Naive thymus-derived CD8-positive, alpha-beta T cell (primary cell): ENCODE results near the gene TNFSF13B. TPM values are rescaled to one million over a fixed set of nuclear protein-coding genes. Genes with fewer than 3 reads are reported as not detected.
"Not testable (repeated sequence)": the region's sequence is repeated elsewhere in the genome, so short reads cannot be mapped to it uniquely, and the experiment has no call there.

Source experiments
- ATAC-seq, 2 donors: fragments of 150-1000 bp; cut with Tn5 transposase in 1 of 2; sonication (Bioruptor Pico), chemical (Tn5 transposase) in 1 of 2; 1 replicate in 1 of 2; 2 replicates in 1 of 2; pipeline ENCODE4 v1.10.0; 2021; ENCODE audit warnings: mild to moderate bottlenecking in 2 of 2, moderate library complexity in 2 of 2
- POLR2A ChIA-PET: fragments of 350-600 bp; sonication (Branson Sonifier 250); formaldehyde crosslinking; loops from one replicate; lab custom pipeline; 2021; ENCODE audit warnings: antibody characterized with exemption; lab: Charles Lee
- DNase-seq, 10 donors: peaks; one replicate each; pipeline versions ENCODE4 v3.0.0 to v3.0.0-alpha.2; 2020 to 2022
- H3K27ac Mint-ChIP-seq, 10 donors: one replicate each; pipeline ENCODE4 v1.8.0; 2020 to 2022; ENCODE audit warnings: mild to moderate bottlenecking in 10 of 10, mixed read lengths in 10 of 10, moderate library complexity in 4 of 10, inconsistent platforms in 1 of 10
- H3K27me3 Mint-ChIP-seq, 5 donors: one replicate each; pipeline ENCODE4 v1.8.0; 2021 to 2022; ENCODE audit warnings: mixed read lengths in 5 of 5
- H3K36me3 Mint-ChIP-seq, 3 donors: one replicate each; pipeline ENCODE4 v1.8.0; 2020 to 2022; ENCODE audit warnings: mixed read lengths in 3 of 3, mild to moderate bottlenecking in 2 of 3, inconsistent platforms in 1 of 3
- H3K4me1 Mint-ChIP-seq, 4 donors: one replicate each; pipeline ENCODE4 v1.8.0; 2021 to 2022; ENCODE audit warnings: mixed read lengths in 4 of 4
- H3K4me3 Mint-ChIP-seq, 10 donors: one replicate each; pipeline ENCODE4 v1.8.0; 2020 to 2022; ENCODE audit warnings: mild to moderate bottlenecking in 10 of 10, mixed read lengths in 10 of 10, moderate library complexity in 6 of 10, inconsistent platforms in 1 of 10
- H3K9me3 Mint-ChIP-seq, 9 donors: one replicate each; pipeline ENCODE4 v1.8.0; 2020 to 2022; ENCODE audit warnings: mixed read lengths in 9 of 9, mild to moderate bottlenecking in 3 of 9, inconsistent platforms in 1 of 9, moderate library complexity in 1 of 9
- polyA plus RNA-seq, 3 donors: library from polyadenylated mRNA; unstranded; fragments of 300-500 nt; fragmentation: Illumina TruSeq; gene quantifications; one replicate each; pipeline ENCODE4 v1.2.3, GENCODE V29; 2021
- total RNA-seq, 8 experiments: library from RNA in 2 of 8; stranded (reverse) in 2 of 8; gene quantifications; one replicate each; pipeline ENCODE4 v1.2.3 and lab custom pipeline; 2021 to 2026

Gene TNFSF13B
- total and polyA plus RNA-seq, 5 experiments from 2014 or later, result 2.8 to 5.6 (median 3.4) TPM

- H3K27ac Mint-ChIP-seq, result peak overlapping the region; percentile 55 to 92 (median 87)
- H3K4me1 Mint-ChIP-seq, result peaks cover 15 to 48% (median 44%) of the 10 kb centered on the region in 4 donors
- H3K27me3 Mint-ChIP-seq, result no peaks in the 10 kb centered on the region
- peaks cover 0 to 2% (median 0%) of the 10 kb centered on the region in 3 donors for H3K36me3 Mint-ChIP-seq
- POLR2A ChIA-PET, result no interaction called here
- H3K9me3 Mint-ChIP-seq, result no peaks in the 10 kb centered on the region
- no peak for DNase-seq
- peak overlapping the region in 9 of 10 donors; percentile 29 to 78 (median 56) for H3K4me3 Mint-ChIP-seq
- ATAC-seq, result no peak
These were observed 3.1 kb upstream of the TNFSF13B start for GRCh38 chr13:108266321-108266990.

GRCh38 chr13:108267347-108267746 lies 2.2 kb upstream of the TNFSF13B start:
- Mint-ChIP-seq H3K27ac (peak overlapping the region in 9 of 10 donors; percentile 17 to 92 (median 82)), H3K36me3 (no peaks in the 10 kb centered on the region), H3K9me3 (no peaks in the 10 kb centered on the region), H3K4me3 (peak overlapping the region in 1 of 10 donors; percentile 24), H3K27me3 (no peaks in the 10 kb centered on the region), H3K4me1 (peaks cover 15 to 51% (median 44%) of the 10 kb centered on the region in 4 donors)
- no peak for DNase-seq
- POLR2A ChIA-PET, result no interaction called here
- ATAC-seq, result no peak

DNA sequence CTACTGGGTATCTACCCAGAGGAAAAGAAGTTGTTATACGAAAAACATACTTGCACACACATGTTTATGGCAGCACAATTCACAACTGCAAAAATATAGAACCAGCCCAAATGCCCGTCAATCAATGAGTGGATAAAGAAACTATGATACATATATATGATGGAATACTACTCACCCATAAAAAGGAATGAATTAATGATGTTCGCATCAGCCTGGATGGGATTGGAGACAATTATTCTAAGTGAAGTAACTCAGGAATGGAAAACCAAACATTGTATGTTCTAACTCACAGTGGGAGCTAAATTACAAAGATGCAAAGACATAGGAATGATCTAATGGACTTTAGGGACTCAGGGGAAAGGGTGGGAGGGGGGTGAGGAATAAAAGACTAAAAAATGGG lies 1.7 kb upstream of the TNFSF13B start:
- H3K36me3 Mint-ChIP-seq, POLR2A ChIA-PET, DNase-seq, H3K4me3 Mint-ChIP-seq, H3K27me3 Mint-ChIP-seq, H3K9me3 Mint-ChIP-seq, ATAC-seq: not testable (repeated sequence)
- peaks cover 15 to 52% (median 44%) of the 10 kb centered on the region in 4 donors for H3K4me1 Mint-ChIP-seq
- H3K27ac Mint-ChIP-seq, result peak overlapping the region in 4 of 10 donors; percentile 6 to 92 (median 67)

GRCh38 chr13:108268466-108269112 lies 929 bp upstream of the TNFSF13B start:
- ATAC-seq (no peak), DNase-seq (no peak)
- Mint-ChIP-seq H3K9me3 (no peaks in the 10 kb centered on the region), H3K4me1 (peaks cover 15 to 52% (median 44%) of the 10 kb centered on the region in 4 donors), H3K27me3 (no peaks in the 10 kb centered on the region), H3K36me3 (no peaks in the 10 kb centered on the region), H3K4me3 (peak overlapping the region in 5 of 10 donors; percentile 26 to 71 (median 41)), H3K27ac (peak overlapping the region in 9 of 10 donors; percentile 50 to 92 (median 83))
- POLR2A ChIA-PET, result interaction anchor here (1.0 kb wide), 1 partner anchor 51 kb away, joined by 6 read pairs; the partner anchor contains the start of gene ABHD13

DNA sequence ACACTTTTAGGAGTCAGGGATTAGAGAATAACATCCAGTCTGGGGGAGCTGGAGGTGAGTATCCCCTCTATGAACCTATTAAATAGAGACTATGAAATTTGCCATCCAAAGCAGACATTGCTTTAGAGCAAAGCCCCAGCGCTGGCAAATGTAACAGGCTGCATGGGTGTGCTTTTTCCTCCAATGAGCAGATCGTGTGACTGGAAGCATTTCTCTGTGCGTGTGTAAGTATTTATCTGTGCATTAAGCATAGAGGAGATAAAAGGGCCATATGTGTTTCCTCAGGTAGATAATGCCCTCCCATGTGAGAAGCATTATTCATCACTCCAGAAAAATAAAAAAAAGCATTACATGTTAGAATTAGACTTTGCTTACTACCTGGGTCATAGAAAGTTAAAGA lies 924 bp downstream of the TNFSF13B start:
- peaks cover 15 to 52% (median 44%) of the 10 kb centered on the region in 4 donors for H3K4me1 Mint-ChIP-seq
- POLR2A ChIA-PET, result interaction anchor here (0.6 to 1.1 kb wide), 3 partner anchors 10 to 55 kb away, joined by 3 to 8 read pairs (median 4); partner anchors contain the start of gene LIG4
- H3K36me3 Mint-ChIP-seq, result no peaks in the 10 kb centered on the region
- ATAC-seq (peak; percentile 31 to 33), DNase-seq (peak in 2 of 10 donors; percentile 7 to 8)
- H3K27me3 Mint-ChIP-seq, result no peaks in the 10 kb centered on the region
- no peaks in the 10 kb centered on the region for H3K9me3 Mint-ChIP-seq
- H3K4me3 Mint-ChIP-seq, result peak overlapping the region; percentile 81 to 90 (median 86)
- peak overlapping the region; percentile 66 to 93 (median 92) for H3K27ac Mint-ChIP-seq

- H3K4me3 Mint-ChIP-seq, result peak overlapping the region in 1 of 10 donors; percentile 13
- no peaks in the 10 kb centered on the region for H3K27me3 Mint-ChIP-seq
- no peak for DNase-seq
- H3K27ac Mint-ChIP-seq, result peak overlapping the region in 3 of 10 donors; percentile 7 to 87 (median 25)
- no peaks in the 10 kb centered on the region for H3K36me3 Mint-ChIP-seq
- no peak for ATAC-seq
- no peaks in the 10 kb centered on the region for H3K9me3 Mint-ChIP-seq
- H3K4me1 Mint-ChIP-seq, result peaks cover 10 to 37% (median 29%) of the 10 kb centered on the region in 4 donors
- POLR2A ChIA-PET, result no interaction called here
These were observed 2.8 kb downstream of the TNFSF13B start for GRCh38 chr13:108272333-108272732.

DNA sequence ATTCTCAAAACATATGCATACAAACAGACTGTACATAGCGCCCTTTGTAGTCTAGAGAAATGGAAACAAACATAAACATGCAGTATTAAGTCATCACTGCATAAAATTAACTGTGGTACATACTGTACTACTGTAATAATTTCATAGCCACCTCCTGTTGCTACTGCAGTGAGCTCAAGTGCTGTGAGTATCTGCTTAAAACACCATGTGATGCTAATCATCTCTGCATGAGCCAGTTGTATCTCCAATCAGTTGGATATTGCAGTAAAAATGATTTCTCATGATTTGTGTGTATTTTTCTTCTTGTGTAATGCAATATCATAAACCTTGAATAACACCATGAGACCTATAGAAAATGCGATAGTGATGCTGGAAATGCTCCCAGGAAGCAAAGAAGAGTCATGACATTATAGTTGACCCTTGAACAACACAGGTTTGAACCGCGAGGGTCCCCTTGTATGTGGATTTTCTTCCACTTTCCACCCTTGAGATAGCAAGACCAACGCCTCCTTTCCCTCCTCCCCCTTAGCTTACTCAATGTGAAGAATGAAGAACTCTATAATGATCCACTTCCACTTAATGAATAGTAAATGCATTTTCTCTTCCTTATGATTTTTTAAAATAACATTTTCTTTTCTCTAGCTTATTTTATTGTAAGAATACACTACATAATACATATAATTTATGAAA lies 4.1 kb downstream of the TNFSF13B start:
- Mint-ChIP-seq H3K36me3 (no peaks in the 10 kb centered on the region), H3K27ac (no peak overlapping the region), H3K4me3 (no peak overlapping the region), H3K4me1 (peaks cover 10 to 28% (median 22%) of the 10 kb centered on the region in 4 donors), H3K9me3 (no peaks in the 10 kb centered on the region), H3K27me3 (no peaks in the 10 kb centered on the region)
- POLR2A ChIA-PET, result no interaction called here
- ATAC-seq (no peak), DNase-seq (no peak)

DNA sequence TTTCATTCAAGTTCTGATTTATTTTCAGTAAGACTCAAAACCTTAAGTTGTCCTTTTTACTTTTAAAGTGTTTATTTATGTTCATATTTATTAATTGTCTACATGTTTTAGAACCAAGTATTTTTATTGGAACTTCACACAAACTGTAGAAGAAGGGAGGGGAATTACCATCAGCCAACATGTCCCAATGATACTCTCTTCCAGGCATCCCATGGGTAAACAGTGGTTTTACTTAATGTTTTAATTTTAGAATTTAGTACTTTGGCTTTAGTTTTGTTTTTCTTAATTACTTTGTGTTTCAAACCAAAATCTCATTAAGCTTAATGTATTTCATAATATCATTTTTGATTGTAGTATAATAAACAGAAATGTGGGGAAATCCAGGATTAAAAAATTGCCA lies 5.2 kb downstream of the TNFSF13B start:
- Mint-ChIP-seq H3K9me3 (no peaks in the 10 kb centered on the region), H3K36me3 (peaks cover 0 to 7% (median 0%) of the 10 kb centered on the region in 3 donors), H3K4me3 (no peak overlapping the region), H3K27ac (no peak overlapping the region), H3K27me3 (peaks cover 0 to 5% (median 0%) of the 10 kb centered on the region in 5 donors), H3K4me1 (peaks cover 7 to 18% (median 12%) of the 10 kb centered on the region in 4 donors)
- POLR2A ChIA-PET, result no interaction called here
- DNase-seq (no peak), ATAC-seq (no peak)

GRCh38 chr13:108276060-108276459 lies 6.5 kb downstream of the TNFSF13B start:
- H3K4me1 Mint-ChIP-seq, result peaks cover 0 to 6% (median under 1%) of the 10 kb centered on the region in 4 donors
- no peak overlapping the region for H3K4me3 Mint-ChIP-seq
- no peaks in the 10 kb centered on the region for H3K9me3 Mint-ChIP-seq
- H3K27ac Mint-ChIP-seq, result no peak overlapping the region
- DNase-seq (no peak), ATAC-seq (no peak)
- POLR2A ChIA-PET, result no interaction called here
- peaks cover 0 to 6% (median 0%) of the 10 kb centered on the region in 5 donors for H3K27me3 Mint-ChIP-seq
- peaks cover 0 to 7% (median 1%) of the 10 kb centered on the region in 3 donors for H3K36me3 Mint-ChIP-seq

GRCh38 chr13:108278466-108278865 lies 8.9 kb downstream of the TNFSF13B start:
- POLR2A ChIA-PET, result no interaction called here
- Mint-ChIP-seq H3K27me3 (peaks cover 0 to 6% (median 0%) of the 10 kb centered on the region in 5 donors), H3K4me1 (peaks cover 0 to 2% (median 0%) of the 10 kb centered on the region in 4 donors), H3K9me3 (no peaks in the 10 kb centered on the region), H3K36me3 (peaks cover 0 to 8% (median 1%) of the 10 kb centered on the region in 3 donors), H3K27ac (no peak overlapping the region), H3K4me3 (no peak overlapping the region)
- ATAC-seq, result no peak
- no peak for DNase-seq

DNA sequence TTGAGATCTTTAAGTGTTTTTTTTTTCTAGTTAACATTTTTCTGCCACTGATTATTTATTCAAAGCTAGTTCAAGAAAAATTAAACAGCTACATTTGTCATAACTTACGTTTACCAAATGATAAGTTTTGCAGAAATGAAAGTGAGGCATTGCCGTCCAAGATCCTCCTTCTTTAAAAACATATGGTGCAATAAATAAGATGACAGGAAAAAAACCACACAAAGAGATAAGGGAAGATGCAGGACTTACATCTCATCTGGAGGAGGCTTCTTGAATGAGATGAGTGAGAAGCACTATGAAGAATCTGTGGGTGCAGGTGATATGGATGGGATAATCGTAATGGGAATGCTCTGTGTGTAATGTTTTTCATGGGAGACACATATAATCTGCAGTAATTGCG lies 12.4 kb downstream of the TNFSF13B start:
- Mint-ChIP-seq H3K27ac (no peak overlapping the region), H3K36me3 (peaks cover 0 to 8% (median 5%) of the 10 kb centered on the region in 3 donors), H3K9me3 (no peaks in the 10 kb centered on the region), H3K4me1 (peaks cover 0 to 2% (median 0%) of the 10 kb centered on the region in 4 donors), H3K4me3 (no peak overlapping the region), H3K27me3 (peaks cover 0 to 6% (median 0%) of the 10 kb centered on the region in 5 donors)
- ATAC-seq (no peak), DNase-seq (no peak)
- POLR2A ChIA-PET, result no interaction called here

DNA sequence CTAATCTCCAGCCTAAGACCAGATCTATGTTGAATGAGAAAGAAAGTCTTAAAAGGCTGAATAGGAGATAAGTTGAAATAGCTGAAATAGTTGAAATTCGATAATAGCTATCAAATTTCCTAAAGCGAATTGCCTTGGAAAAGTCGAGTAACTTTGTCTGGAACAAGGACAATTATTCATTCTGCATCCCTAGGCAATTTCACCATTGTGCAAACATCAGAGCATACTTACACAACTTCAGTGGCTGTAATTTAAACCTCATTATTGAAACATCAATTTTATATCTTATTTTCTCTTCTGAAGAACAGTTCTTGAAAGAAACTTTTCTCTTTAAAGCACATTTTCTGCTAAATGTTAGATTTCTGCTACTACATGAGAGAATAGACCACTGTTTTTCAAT lies 13.6 kb downstream of the TNFSF13B start:
- Mint-ChIP-seq H3K36me3 (peaks cover 0 to 8% (median 8%) of the 10 kb centered on the region in 3 donors), H3K27me3 (peaks cover 0 to 6% (median 0%) of the 10 kb centered on the region in 5 donors), H3K4me3 (no peak overlapping the region), H3K4me1 (peaks cover 0 to 2% (median 0%) of the 10 kb centered on the region in 4 donors), H3K27ac (no peak overlapping the region), H3K9me3 (no peaks in the 10 kb centered on the region)
- POLR2A ChIA-PET, result no interaction called here
- no peak for DNase-seq
- no peak for ATAC-seq
